HepG2 (cell line): ENCODE data around the gene SHF.

Experiments used
- AHR ChIP-seq: IDR thresholded peaks from 2 replicates; pipeline ENCODE4 v1.6.1; 2018; ENCODE audit warnings: missing genetic modification reagents, missing compliant biosample characterization
- FOXK2 ChIP-seq: fragments of 450-650 bp; IDR thresholded peaks from 2 replicates; pipeline ENCODE4 v1.6.1; 2016
- GABPB1 ChIP-seq: IDR thresholded peaks from 2 replicates; pipeline ENCODE4 v1.6.1; 2016; ENCODE audit warnings: mild to moderate bottlenecking, missing genetic modification reagents, moderate library complexity, missing compliant biosample characterization
- HDAC6 ChIP-seq: fragments of 200-600 bp; sonication (generic); IDR thresholded peaks from 2 replicates; pipeline ENCODE4 v1.7.0; 2017; ENCODE audit warnings: mild to moderate bottlenecking, antibody characterized with exemption, low read length, low read depth
- POLR2A ChIP-seq, 2 experiments: IDR thresholded peaks; 2 replicates each; pipeline ENCODE4 v1.6.1; 2011; ENCODE audit warnings: low read depth in 2 of 2, low read length in 2 of 2, mild to moderate bottlenecking in 1 of 2, moderate library complexity in 1 of 2; ENCODE audit not compliant: insufficient read depth in 1 of 2
- RAD21 ChIP-seq: fragments of 450-650 bp; formaldehyde crosslinking; IDR thresholded peaks from 2 replicates; pipeline ENCODE4 v1.5.0; 2020; ENCODE audit warnings: mild to moderate bottlenecking
- SRSF1 ChIP-seq: fragments of 200-400 bp; formaldehyde crosslinking; optimal IDR thresholded peaks from 2 replicates; pipeline ENCODE3; 2017; ENCODE audit warnings: mild to moderate bottlenecking, low read depth, low read length, moderate library complexity
- THRA ChIP-seq: sonication (generic); formaldehyde crosslinking; IDR thresholded peaks from 2 replicates; pipeline ENCODE4 v1.4.0; 2020; ENCODE audit warnings: missing genetic modification reagents, borderline replicate concordance
- TF ChIP-seq, protein P1 (sequence below): sonication (generic); formaldehyde crosslinking; IDR thresholded peaks from 2 replicates; pipeline ENCODE4 v1.5.0; 2020; ENCODE audit warnings: mild to moderate bottlenecking, missing genetic modification reagents, moderate library complexity

DNA sequence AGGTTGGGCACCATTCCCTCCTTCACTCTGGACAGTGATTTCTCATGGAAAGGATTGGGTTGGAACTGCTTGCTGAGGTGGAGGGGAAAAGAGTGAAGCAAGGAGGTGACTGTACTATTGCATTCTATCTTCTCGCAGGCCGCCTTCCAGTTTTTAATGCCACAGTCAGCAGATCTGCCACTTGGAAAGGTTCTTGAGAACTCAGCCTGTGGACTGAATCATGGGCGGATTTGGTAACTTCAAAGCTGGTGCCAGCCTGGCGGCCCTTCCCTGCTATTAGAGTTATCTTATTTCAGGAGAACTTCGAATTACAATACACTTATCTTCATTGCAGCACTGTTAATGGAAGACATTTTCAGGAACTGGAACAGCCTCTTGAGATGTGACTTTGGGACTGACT, 41.2 kb upstream of the SHF start:
- TF ChIP-seq, protein P1, sequence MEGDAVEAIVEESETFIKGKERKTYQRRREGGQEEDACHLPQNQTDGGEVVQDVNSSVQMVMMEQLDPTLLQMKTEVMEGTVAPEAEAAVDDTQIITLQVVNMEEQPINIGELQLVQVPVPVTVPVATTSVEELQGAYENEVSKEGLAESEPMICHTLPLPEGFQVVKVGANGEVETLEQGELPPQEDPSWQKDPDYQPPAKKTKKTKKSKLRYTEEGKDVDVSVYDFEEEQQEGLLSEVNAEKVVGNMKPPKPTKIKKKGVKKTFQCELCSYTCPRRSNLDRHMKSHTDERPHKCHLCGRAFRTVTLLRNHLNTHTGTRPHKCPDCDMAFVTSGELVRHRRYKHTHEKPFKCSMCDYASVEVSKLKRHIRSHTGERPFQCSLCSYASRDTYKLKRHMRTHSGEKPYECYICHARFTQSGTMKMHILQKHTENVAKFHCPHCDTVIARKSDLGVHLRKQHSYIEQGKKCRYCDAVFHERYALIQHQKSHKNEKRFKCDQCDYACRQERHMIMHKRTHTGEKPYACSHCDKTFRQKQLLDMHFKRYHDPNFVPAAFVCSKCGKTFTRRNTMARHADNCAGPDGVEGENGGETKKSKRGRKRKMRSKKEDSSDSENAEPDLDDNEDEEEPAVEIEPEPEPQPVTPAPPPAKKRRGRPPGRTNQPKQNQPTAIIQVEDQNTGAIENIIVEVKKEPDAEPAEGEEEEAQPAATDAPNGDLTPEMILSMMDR (CRISPR knock-in tag): no peak
- TF ChIP-seq AHR: no peak
- no peak for TF ChIP-seq RAD21 (CRISPR knock-in tag)
- no peak for TF ChIP-seq FOXK2
- no peak for TF ChIP-seq HDAC6
- TF ChIP-seq THRA (CRISPR knock-in tag): no peak
- TF ChIP-seq POLR2A (IDR thresholded peaks at IDR 0.05; ENCODE audit: insufficient read depth in 1 of 2, low read depth in 2 of 2, low read length in 2 of 2): no peak
- no peak for TF ChIP-seq GABPB1 (CRISPR knock-in tag)
- no peak for TF ChIP-seq SRSF1
